Measurements from ENCODE around the gene PRUNE2. TPM values are rescaled to one million over a fixed set of nuclear protein-coding genes. Genes with fewer than 3 reads are reported as not detected.

PRUNE2 gene
- total RNA-seq, 1 experiment from 2014 or later, result 7.2 TPM

DNA sequence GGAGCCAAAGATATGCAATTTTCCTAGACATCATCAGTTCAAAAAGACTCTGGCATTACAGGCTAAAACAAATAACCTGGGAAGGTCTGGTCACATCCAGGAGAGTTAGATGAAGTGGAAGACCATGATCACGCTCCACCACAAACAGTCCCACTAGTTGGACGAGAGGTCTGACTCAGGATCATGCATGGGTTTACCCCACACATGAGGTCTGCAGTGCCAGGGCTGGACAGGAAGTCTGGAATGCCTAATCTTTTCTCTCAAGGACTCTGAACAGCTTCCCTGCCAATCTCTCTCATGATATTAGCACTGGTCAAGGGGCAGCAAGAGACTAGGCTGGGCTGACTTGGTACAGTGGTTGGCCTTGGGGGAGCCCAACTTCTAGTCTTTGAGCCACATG, 7.1 kb downstream of the PRUNE2 start:
- peak; percentile 8 for DNase-seq (ENCODE audit: low read depth)

- DNase-seq (ENCODE audit: low read depth), result no peak
These were observed 7.9 kb downstream of the PRUNE2 start for GRCh38 chr9:76897804-76898525.

- no peak for DNase-seq (ENCODE audit: low read depth)
These were observed 9.9 kb downstream of the PRUNE2 start for GRCh38 chr9:76896035-76896434.

GRCh38 chr9:76895186-76895585, 10.7 kb downstream of the PRUNE2 start:
- DNase-seq (ENCODE audit: low read depth), result peak; percentile 13

- DNase-seq (ENCODE audit: low read depth), result no peak
These were observed 11.7 kb downstream of the PRUNE2 start for GRCh38 chr9:76894198-76894597.

GRCh38 chr9:76893395-76893932, 12.4 kb downstream of the PRUNE2 start:
- no peak for DNase-seq (ENCODE audit: low read depth)

DNA sequence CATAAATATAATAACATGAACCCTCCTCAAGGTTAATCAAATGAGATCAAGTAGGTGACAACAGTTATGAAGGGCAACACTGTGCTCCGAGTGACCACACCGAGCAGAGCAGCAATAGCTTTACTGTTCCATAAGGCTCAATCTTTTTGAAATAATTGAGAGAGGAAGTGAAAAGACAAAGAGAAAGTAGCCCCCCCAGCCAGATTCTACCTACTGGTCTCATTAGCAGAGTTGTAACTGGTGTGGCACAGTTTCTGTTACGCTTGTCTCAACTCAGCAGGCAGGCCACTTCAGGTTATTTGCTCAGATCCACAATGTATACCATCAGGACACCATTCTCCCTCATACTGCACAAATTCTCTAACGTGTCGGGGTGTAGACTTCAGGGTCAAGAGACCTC, 14.0 kb downstream of the PRUNE2 start:
- no peak for DNase-seq (ENCODE audit: low read depth)

DNA sequence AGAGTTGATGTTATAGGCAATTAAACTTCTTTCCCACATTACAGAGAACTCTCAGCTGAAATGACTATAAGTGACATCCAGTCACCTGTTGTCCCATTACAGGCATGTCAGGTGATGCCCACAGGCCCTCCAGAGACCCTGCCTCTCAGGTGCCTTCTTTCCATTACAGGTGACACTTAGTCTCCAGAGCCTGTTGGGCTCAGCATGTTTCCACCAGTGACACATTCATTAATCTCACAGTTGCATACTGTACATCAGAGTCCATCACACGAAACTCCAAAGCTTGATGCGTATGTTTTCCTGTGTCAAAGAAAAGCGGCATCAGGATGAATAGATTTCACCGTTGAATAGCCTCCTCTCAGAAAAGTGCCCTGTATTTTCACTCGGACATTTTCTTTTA, 14.6 kb downstream of the PRUNE2 start:
- DNase-seq (ENCODE audit: low read depth), result no peak

GRCh38 chr9:76887951-76888350, 18.0 kb downstream of the PRUNE2 start:
- no peak for DNase-seq (ENCODE audit: low read depth)

DNA sequence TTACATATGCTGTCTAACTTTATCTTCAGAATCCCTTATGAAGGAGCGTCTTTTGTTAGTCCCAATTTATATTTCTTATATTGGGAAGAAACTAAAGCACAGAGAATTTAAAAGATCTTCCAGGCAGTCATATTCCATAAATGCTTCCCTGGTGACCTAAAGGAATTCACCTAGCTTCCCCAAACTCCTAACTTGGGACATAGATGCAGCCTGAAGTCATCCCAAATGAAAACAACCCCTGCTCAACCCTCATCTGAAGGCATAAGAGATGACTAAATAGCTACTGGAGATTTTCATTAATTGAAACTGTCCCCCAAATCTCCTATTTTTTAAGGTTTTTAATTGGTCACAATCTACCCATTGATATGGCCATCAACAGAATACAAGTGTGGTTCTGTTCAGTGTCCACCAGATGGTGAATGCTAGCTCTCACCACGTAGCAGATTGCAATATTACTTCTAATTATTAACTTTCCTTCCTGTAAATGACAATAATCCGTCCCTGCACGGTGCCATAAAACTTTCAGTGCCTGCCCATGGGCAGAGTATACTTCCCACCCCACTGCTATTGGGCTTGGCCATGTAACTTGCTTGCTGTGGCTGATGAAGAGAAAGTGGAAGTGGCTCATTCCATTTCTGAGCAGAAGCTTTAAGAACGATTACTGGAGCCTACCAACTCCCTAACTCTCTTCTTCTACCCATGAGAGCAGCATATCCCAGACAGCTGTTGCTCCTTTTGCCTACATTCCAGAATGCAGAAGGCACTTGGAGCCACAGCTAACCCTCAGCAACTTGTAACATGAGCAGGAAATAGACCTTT, 18.7 kb downstream of the PRUNE2 start:
- DNase-seq (ENCODE audit: low read depth), result peak; percentile 39

DNA sequence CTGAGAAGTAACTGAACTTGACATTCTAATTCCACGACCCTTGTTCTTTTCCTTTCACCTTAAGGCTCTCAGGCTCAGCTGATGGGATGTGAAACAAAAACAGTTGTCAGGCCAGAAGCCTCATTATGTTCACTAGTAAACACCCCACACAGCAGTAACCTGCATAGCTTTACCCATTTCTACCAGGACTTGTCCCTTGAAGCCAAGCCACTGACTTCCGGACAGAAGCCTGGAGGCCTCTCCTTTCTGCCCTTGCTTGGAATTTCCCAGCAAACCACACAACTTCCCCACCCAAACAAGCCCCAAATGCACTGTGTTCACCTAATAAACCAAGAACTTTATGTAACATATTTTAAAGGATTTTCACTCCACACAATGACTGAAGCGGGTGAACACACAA, 19.6 kb downstream of the PRUNE2 start:
- peak; percentile 38 for DNase-seq (ENCODE audit: low read depth)

DNA sequence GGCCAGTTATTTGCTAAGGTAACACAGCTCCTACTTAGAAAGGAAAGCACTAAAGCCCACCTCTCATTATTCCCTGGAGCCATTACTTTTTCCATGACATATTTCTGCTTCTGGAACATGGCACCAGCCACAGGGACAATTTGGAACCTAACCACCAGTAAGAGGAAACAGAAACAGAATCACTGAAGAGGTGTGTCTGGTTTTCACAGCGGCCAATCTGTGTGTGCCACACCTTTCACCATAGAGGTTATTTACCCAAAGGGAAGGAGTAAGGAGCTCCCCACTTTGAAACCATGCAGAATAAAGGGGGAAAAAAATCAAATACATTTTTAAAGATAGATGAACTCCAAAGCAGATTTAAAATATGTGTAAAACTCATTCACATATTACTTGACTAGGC, 21.1 kb downstream of the PRUNE2 start:
- no peak for DNase-seq (ENCODE audit: low read depth)

DNA sequence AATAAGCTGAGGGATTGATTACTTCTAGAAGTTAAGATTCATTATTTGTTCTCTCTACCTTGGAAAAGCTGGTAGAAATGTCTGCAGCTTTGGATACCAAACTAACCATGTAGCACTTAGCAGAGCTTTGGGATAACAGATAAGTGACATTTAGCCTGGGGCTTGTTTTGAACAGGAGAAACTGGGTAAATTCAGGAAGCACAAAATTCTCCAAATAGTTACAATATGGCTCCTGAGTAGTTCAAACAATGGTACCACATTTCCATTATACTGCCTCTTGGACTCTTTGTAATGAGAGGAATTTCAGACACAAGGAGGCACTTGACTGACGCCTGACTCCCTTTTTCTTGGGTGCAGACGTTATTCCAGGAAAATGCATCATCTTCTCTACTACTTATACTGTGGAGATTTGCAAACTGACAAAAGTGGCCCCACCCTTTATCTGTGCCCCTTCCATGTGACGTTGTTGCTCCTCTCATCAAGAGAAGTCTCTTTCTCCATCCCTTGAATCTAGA, 22.5 kb downstream of the PRUNE2 start:
- no peak for DNase-seq (ENCODE audit: low read depth)

DNA sequence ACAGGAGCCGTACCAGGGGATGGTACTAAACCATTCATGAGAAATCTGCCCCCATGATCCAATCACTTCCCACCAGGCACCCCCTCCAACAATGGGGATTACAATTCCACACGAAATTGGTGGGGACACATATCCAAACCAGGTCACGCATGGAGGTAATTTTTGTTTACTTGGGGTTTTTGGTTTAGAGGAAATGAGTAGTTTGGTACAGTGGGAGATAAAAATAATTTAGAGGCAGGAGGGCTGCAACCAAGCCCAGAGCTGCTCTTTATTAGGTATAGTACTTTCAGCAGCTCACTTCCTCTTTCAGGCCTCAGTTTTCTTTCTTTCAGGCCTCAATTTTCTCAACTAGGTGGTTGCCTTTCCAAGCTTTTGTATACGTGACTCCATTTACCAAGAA, 23.2 kb downstream of the PRUNE2 start:
- no peak for DNase-seq (ENCODE audit: low read depth)

DNA sequence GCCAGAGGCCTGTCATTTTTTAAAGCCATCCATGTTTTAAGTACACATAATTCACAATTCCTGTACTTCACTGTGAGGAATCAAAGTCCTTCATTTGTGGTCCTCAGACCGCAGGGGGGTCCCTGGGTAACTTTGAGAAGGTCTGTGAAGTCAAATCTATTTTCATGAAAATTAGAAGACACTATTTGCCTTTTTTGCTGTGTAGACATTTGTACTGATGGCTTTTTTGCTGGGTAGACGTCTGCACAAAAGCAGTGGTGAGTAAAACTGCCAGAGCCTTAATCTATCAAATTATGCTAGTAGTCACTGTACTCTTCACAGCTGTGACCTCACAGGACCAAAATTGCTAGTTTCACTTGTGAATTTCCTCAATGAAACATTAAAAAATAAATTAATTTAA, 25.7 kb downstream of the PRUNE2 start:
- DNase-seq (ENCODE audit: low read depth), result no peak

- no peak for DNase-seq (ENCODE audit: low read depth)
These were observed 27.0 kb downstream of the PRUNE2 start for GRCh38 chr9:76878933-76879332.

DNA sequence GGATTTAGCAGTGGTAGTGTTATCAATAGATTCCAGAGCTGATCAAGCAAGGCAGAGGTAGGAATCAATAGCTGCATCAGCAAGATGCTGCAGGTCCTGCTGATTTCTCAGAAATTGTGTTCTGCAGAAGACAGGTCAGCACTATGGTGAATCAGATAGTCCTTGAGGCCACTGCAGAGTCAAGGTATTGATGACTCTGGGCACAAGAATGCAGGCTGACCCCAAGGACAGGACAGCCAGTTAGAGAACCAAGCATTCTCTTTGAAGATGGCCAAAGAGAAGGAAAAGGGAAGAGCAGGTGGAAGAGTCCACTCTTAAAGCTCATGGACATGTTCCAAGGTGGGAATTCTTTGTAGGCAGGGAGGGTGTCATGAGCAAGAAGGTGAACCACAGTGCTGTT, 28.0 kb downstream of the PRUNE2 start:
- peak; percentile 70 for DNase-seq (ENCODE audit: low read depth)

DNA sequence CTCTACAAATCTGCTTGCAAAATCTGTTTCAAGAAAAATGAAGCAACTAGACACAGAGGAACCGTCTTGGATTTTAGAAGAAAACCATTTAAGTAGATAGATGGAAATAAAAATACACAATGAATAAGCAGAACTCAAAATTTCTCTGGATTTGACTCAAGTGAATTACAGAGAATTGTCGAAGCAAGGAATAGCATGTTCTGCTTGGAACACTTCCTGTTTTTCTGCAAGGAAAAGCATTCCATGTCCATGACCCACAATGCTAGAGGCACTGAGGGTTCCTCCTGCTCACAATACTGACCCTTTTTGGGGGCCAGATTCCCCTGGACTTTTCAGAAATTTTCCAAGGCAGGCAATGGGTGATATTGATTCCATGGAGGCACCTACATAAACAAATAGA, 29.8 kb downstream of the PRUNE2 start:
- peak; percentile 28 for DNase-seq (ENCODE audit: low read depth)

DNA sequence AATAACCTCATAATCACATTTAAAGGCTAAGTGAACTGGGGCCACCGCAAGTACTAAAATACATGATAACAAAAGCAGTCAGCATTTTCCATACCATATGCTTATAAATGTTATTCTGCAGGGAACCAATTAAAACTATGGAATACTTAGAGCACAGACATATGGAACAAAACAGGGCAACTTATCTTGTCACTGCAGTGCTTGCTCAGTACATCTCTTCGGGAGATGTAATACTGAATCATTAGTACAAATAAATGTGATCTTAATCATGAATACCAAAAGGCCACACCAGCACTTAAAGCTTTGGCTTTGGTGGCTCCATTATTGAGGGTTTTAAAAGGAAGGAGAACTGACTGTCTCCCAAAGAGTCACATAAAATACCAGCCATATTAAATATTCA, 32.1 kb downstream of the PRUNE2 start:
- no peak for DNase-seq (ENCODE audit: low read depth)

DNA sequence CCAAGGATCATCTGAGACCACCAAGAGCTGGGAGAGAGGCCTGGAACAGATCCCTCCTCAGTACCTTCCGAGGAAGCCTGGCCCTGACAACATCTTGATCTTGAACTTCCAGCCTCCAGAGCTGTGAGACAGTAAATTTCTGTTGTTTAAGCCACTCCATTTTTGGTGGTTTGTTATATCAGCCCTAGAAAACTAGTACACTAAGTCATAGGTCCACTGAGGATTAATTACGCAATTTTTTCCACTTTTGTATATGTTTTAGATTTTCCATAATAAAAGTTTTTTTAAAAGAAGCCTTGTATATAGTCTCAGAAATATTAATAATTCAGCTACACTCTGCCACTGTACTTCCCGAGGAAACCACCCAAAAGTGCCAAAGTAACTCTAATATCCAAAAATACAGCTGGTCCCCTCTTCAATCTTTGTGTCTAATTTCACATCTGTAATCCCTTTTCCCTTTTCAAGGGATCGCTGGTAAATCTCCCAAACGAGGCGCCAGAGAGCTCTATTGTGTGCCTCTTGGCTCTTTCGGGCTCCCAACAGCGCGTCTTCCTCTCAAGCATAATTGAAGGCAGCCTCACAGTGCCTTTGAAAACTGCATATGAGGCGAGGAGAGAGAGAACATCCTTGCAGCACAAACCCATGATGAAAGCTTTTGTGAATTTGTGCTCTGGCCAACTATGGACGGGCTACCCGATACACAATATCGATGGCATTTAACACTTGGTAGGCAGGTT, 32.7 kb downstream of the PRUNE2 start:
- no peak for DNase-seq (ENCODE audit: low read depth)

- DNase-seq (ENCODE audit: low read depth), result peak; percentile 2
These were observed 37.0 kb downstream of the PRUNE2 start for GRCh38 chr9:76868897-76869296.

- peak; percentile 97 for DNase-seq (ENCODE audit: low read depth)
These were observed 39.2 kb downstream of the PRUNE2 start for GRCh38 chr9:76866689-76867088.

All from M059J (cell line).